GM15510 (cell line): ENCODE measurements around the gene TSPY8.
"Not testable (repeated sequence)": the region's sequence is repeated elsewhere in the genome, so short reads cannot be mapped to it uniquely, and the experiment has no call there.

Experiments
- POLR2A ChIP-seq: IDR thresholded peaks from 3 replicates; pipeline ENCODE4 v1.6.1; 2011; ENCODE audit warnings: borderline replicate concordance; ENCODE audit not compliant: insufficient read length; ENCODE audit errors: extremely low read depth

The TSPY8 gene, protein sequence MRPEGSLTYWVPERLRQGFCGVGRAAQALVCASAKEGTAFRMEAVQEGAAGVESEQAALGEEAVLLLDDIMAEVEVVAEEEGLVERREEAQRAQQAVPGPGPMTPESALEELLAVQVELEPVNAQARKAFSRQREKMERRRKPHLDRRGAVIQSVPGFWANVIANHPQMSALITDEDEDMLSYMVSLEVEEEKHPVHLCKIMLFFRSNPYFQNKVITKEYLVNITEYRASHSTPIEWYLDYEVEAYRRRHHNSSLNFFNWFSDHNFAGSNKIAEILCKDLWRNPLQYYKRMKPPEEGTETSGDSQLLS

DNA sequence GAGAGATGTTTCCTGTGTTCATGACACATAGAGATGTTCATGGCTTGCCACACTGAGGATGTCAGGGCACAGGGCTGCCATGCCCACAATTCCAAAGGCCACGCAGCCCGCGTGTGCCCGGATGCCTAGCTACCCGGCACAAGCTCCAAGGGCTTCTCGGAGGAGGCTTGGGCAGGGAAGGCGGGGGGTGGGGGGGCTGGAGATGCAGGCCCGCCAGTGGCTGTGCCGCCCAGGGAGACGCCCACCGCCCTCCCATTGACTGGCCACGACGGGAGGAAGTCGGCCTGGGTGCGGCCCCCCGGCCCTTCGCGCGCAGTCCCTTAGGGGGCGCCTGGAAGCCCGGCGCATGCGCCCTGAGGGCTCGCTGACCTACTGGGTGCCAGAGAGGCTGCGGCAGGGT, at the start of gene TSPY8:
TSS of gene TSPY8 (plus strand) at position 301 of the 400 bp plus-strand sequence. CDS start at position 347, 46 bp downstream.
- TF ChIP-seq POLR2A = not testable (repeated sequence)

DNA sequence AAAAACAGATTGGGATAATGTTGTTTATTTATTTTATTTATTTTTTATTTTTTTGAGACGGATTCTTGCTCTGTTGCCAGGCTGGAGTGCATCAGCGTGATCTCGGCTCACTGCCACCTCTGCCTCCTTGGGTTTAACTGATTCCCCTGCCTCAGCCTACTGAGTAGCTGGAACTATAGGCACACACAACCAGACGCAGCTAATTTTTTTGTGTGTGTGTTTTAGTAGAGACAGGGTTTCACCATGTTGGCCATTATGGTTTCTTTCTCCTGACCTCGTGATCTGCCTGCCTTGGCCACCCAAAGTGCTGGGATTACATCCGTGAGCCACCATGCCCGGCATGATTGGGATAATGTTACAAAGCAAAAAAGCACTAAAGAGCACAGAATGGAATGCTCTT, 36.6 kb upstream of the TSPY8 start:
- no peak for TF ChIP-seq POLR2A

DNA sequence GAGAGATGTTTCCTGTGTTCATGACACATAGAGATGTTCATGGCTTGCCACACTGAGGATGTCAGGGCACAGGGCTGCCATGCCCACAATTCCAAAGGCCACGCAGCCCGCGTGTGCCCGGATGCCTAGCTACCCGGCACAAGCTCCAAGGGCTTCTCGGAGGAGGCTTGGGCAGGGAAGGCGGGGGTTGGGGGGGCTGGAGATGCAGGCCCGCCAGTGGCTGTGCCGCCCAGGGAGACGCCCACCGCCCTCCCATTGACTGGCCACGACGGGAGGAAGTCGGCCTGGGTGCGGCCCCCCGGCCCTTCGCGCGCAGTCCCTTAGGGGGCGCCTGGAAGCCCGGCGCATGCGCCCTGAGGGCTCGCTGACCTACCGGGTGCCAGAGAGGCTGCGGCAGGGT, 20.4 kb upstream of the TSPY8 start, which contains the start of gene TSPY4:
TSS of gene TSPY4 (plus strand) at position 301 of the 400 bp plus-strand sequence. CDS start at position 347, 46 bp downstream.
- not testable (repeated sequence) for TF ChIP-seq POLR2A

DNA sequence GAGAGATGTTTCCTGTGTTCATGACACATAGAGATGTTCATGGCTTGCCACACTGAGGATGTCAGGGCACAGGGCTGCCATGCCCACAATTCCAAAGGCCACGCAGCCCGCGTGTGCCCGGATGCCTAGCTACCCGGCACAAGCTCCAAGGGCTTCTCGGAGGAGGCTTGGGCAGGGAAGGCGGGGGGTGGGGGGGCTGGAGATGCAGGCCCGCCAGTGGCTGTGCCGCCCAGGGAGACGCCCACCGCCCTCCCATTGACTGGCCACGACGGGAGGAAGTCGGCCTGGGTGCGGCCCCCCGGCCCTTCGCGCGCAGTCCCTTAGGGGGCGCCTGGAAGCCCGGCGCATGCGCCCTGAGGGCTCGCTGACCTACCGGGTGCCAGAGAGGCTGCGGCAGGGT, 40.5 kb downstream of the TSPY8 start, which contains the start of gene TSPY3:
TSS of gene TSPY3 (plus strand) at position 301 of the 400 bp plus-strand sequence. CDS start at position 347, 46 bp downstream.
- TF ChIP-seq POLR2A = not testable (repeated sequence)
